ENCODE data around the gene NTSR1.

GRCh38 chr20:62665153-62665754 is 43.4 kb upstream of the NTSR1 start:
- TF ChIP-seq POLR2A (IDR thresholded peaks at IDR 0.05) (no peak), CTCF (IDR thresholded peaks at IDR 0.05) (no peak), EP300 (IDR thresholded peaks at IDR 0.05) (no peak), POLR2AphosphoS5 (IDR thresholded peaks at IDR 0.05) (no peak)

All from sigmoid colon (tissue), 4 donors.